SK-MEL-5 (cell line): ENCODE data around the gene DMBX1. TPM values are rescaled to one million over a fixed set of nuclear protein-coding genes. Genes with fewer than 3 reads are reported as not detected.

Experiments
- DNase-seq: peaks from one replicate; pipeline ENCODE4 v3.0.0-alpha.2; 2016; ENCODE audit warnings: low read depth, low spot score
- in situ Hi-C: cut with HindIII; loops from 2 replicates; pipeline ENCODE4 v1.10.0; 2016; ENCODE audit warnings: low sequenced_read_pairs, high pct_unique_total_duplicates, low pct_unique_long_range_greater_than_20kb
- total RNA-seq: library from RNA; depleted of rRNA; stranded (reverse); fragments of >200 nt; shearing (Covaris generic); gene quantifications from 2 replicates; pipeline ENCODE4 v1.2.3, GENCODE V29; 2014

Gene DMBX1
- total RNA-seq, 1 experiment from 2014 or later = 0.03 TPM

GRCh38 chr1:46476673-46477072 is 13.0 kb upstream of the DMBX1 start:
- in situ Hi-C loops = loop anchor here (10.0 kb wide), 1 partner anchor 48 kb away; no protein-coding TSS in a partner anchor
- no peak for DNase-seq

GRCh38 chr1:46477153-46477929 is 12.3 kb upstream of the DMBX1 start:
- in situ Hi-C loops = loop anchor here (10.0 kb wide), 1 partner anchor 47 kb away; no protein-coding TSS in a partner anchor
- peak; percentile 69 for DNase-seq

- DNase-seq = no peak
- in situ Hi-C loops = loop anchor here (10.0 kb wide), 1 partner anchor 46 kb away; no protein-coding TSS in a partner anchor
Measured at GRCh38 chr1:46478721-46479485, 10.7 kb upstream of the DMBX1 start.

- in situ Hi-C loops = loop anchor here (10.0 kb wide), 1 partner anchor 45 kb away; no protein-coding TSS in a partner anchor
- no peak for DNase-seq
Measured at GRCh38 chr1:46479744-46480350, 9.8 kb upstream of the DMBX1 start.

- no peak for DNase-seq
- in situ Hi-C loops = no loop called here
Measured at GRCh38 chr1:46480959-46481646, 8.5 kb upstream of the DMBX1 start.

GRCh38 chr1:46481961-46482360 is 7.7 kb upstream of the DMBX1 start:
- in situ Hi-C loops = no loop called here

GRCh38 chr1:46483589-46483988 is 6.0 kb upstream of the DMBX1 start:
- in situ Hi-C loops = no loop called here
- no peak for DNase-seq

More at GRCh38 chr1:46481961-46482360, 7.7 kb upstream of the DMBX1 start:
- no peak for DNase-seq

GRCh38 chr1:46484783-46485490 is 4.7 kb upstream of the DMBX1 start:
- DNase-seq = no peak
- in situ Hi-C loops = no loop called here

GRCh38 chr1:46485564-46486431 is 3.8 kb upstream of the DMBX1 start:
- DNase-seq = no peak
- in situ Hi-C loops = no loop called here

- in situ Hi-C loops = no loop called here
- no peak for DNase-seq
Measured at GRCh38 chr1:46486432-46487015, 3.1 kb upstream of the DMBX1 start.

- peak; percentile 54 for DNase-seq
- in situ Hi-C loops = no loop called here
Measured at GRCh38 chr1:46487818-46488218, 1.8 kb upstream of the DMBX1 start.

- in situ Hi-C loops = no loop called here
- DNase-seq = no peak
Measured at GRCh38 chr1:46488343-46489168, 1.1 kb upstream of the DMBX1 start.

GRCh38 chr1:46489169-46489637 is 433 bp upstream of the DMBX1 start:
- in situ Hi-C loops = no loop called here
- no peak for DNase-seq

GRCh38 chr1:46490406-46490655 is 695 bp downstream of the DMBX1 start:
- in situ Hi-C loops = no loop called here
- no peak for DNase-seq

GRCh38 chr1:46490656-46491442 is 1.2 kb downstream of the DMBX1 start:
- in situ Hi-C loops = no loop called here

More at GRCh38 chr1:46490656-46491442, 1.2 kb downstream of the DMBX1 start:
- no peak for DNase-seq
